Omental fat pad (tissue), 4 donors: Measurements from ENCODE around the gene HS6ST2. TPM values are rescaled to one million over a fixed set of nuclear protein-coding genes. Genes with fewer than 3 reads are reported as not detected.

ENCODE experiments used
- ATAC-seq: fragments of 150-250 bp; one replicate; pipeline ENCODE4 v1.9.1; 2016; ENCODE audit warnings: mild to moderate bottlenecking, moderate library complexity; ENCODE audit not compliant: low FRiP score
- DNase-seq: peaks from one replicate; pipeline ENCODE4 v3.0.0-alpha.2; 2019; ENCODE audit warnings: low spot score
- total RNA-seq, 4 donors: library from RNA; depleted of rRNA; stranded (reverse); fragments of >200 nt; gene quantifications; one replicate each; pipeline ENCODE4 v1.1.0, GENCODE V29; 2016
- TF ChIP-seq, protein P1 (sequence below), 3 donors: fragments of 450-650 bp; IDR thresholded peaks; one replicate each; pipeline ENCODE4 v1.5.1; 2016 to 2017; ENCODE audit warnings: antibody characterized with exemption in 3 of 3, mild to moderate bottlenecking in 3 of 3, moderate library complexity in 2 of 3

The HS6ST2 gene
- total RNA-seq, 4 donors from 2014 or later: 0.13 to 1.1 (median 0.46) TPM; not detected in 1

DNA sequence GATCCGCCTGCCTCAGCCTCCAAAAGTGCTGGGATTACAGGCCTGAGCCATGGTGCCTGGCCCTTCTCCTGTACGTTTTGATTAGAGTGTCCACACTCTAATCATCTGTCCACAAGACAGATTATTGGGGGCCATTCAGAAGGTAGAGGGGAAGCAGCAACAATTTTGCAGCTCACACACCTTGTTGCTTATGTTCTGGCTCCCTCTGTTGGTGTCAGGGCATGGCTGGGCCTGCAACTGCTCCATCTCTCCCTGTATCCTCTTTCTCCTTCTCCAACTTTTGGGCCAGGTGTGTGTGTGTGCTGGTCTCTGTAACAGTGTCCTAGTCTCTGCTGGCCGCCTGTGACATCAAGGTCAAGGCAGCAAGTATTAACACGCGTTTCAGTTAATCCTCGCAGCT is 344.1 kb downstream of the HS6ST2 start:
- no peak for ATAC-seq
- TF ChIP-seq, protein P1, sequence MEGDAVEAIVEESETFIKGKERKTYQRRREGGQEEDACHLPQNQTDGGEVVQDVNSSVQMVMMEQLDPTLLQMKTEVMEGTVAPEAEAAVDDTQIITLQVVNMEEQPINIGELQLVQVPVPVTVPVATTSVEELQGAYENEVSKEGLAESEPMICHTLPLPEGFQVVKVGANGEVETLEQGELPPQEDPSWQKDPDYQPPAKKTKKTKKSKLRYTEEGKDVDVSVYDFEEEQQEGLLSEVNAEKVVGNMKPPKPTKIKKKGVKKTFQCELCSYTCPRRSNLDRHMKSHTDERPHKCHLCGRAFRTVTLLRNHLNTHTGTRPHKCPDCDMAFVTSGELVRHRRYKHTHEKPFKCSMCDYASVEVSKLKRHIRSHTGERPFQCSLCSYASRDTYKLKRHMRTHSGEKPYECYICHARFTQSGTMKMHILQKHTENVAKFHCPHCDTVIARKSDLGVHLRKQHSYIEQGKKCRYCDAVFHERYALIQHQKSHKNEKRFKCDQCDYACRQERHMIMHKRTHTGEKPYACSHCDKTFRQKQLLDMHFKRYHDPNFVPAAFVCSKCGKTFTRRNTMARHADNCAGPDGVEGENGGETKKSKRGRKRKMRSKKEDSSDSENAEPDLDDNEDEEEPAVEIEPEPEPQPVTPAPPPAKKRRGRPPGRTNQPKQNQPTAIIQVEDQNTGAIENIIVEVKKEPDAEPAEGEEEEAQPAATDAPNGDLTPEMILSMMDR (IDR thresholded peaks at IDR 0.05): no peak
- DNase-seq: no peak

DNA sequence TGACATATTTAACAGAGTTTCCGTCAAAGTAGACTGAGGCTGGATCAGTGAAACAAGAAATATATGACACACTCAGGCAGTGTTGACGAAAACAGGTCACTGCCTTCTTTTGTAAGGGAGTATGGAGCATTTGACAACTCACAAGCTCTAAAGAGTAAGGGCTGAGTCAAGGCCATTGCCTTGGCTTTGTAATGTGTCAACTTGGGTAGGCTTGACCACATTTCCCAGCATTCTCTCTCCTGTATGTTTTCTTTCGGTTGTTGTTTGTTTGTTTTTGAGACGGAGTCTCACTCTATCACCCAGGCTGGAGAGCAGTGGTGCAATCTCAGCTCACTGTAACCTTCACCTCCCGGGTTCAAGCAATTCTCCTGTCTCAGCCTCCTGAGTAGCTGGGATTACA is 344.6 kb downstream of the HS6ST2 start:
- TF ChIP-seq, protein P1 (IDR thresholded peaks at IDR 0.05): no peak
- ATAC-seq: no peak
- DNase-seq: no peak

GRCh38 chrX:132612821-132613564 is 345.4 kb downstream of the HS6ST2 start:
- TF ChIP-seq, protein P1 (IDR thresholded peaks at IDR 0.05): no peak
- DNase-seq: no peak
- ATAC-seq: no peak

DNA sequence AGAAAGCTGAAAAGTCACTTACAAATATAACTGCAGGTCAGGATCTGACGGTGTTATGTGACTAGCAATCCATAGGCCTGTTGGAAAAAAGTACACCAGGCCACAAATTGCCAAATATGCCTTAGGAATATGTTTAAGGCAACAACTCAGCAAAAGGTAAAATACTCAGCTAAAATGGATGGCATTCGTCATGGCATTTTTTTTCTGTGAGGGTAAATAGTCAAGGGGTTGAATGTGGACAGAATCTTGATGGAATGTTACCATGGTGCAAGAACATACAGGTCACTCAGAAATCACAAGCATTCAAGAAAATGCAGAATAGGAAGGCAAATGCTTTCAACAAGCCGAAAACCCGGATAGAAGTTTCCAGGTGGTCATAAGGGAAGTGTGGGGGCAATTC is 347.9 kb downstream of the HS6ST2 start:
- no peak for ATAC-seq
- TF ChIP-seq, protein P1 (IDR thresholded peaks at IDR 0.05): no peak
- no peak for DNase-seq

- TF ChIP-seq, protein P1 (IDR thresholded peaks at IDR 0.05): no peak
- no peak for ATAC-seq
- no peak for DNase-seq
Measured at GRCh38 chrX:132609362-132609848, 349.0 kb downstream of the HS6ST2 start.

DNA sequence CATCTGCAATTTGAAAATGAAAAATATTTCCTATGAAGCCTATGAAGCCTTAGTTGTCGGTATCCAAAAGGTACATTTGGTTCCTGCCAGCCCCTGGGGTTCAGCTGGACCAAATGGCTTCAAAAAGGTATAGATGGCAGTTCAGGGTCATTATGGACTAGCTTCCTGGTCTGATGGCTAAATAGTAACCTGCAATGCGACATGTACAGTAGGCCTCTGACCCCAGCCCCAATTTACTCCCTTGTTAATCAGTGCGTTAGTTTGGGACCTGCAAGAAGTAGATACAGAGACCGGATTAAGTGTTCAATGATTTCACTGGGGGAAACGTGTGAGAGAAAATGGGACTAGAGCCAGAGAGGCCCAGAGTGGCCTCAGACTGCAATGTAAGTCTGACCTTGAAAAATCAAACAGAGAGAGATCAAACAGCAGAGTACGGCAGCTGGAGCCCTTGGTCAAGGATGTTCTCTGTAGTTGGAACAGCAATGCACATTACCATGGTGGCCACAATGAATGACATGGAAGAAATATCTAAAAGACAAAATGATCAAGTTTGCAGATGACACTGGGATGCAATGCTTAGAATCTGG is 354.6 kb downstream of the HS6ST2 start:
- DNase-seq: no peak
- TF ChIP-seq, protein P1 (IDR thresholded peaks at IDR 0.05): no peak
- ATAC-seq: no peak

DNA sequence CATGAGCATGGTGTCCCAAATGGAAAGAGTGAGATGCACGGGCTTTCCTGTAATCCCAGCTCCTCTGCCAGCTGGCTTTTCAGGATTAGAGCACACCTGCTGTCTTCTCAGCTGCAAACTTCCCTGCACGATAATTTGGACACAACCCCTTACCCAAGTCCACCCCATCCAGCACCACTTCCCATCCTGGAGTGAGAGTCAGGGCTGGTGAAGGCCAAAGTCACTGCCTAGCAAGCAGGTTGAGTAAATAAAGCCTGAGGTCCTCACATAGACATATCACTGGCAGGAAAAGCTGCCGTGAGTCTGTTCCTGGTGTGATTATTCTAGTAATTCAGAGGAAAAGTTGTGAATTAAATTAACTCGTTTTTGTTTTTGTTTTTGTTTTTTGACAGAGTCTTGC is 355.7 kb downstream of the HS6ST2 start:
- ATAC-seq (no peak), DNase-seq (no peak)
- TF ChIP-seq, protein P1 (IDR thresholded peaks at IDR 0.05): no peak
